Panc1 (cell line): ENCODE measurements around the gene EPHB2. TPM values are rescaled to one million over a fixed set of nuclear protein-coding genes. Genes with fewer than 3 reads are reported as not detected.

Experiments
- ATAC-seq: fragments of 200-7000 bp; cut with Tn5 transposase; 2 replicates; pipeline ENCODE4 v1.9.1; 2020; ENCODE audit warnings: mild to moderate bottlenecking, moderate library complexity
- BruUV-seq: library from RNA; stranded (reverse); fragments of 400-500 nt; replicated peaks from 2 replicates; lab custom pipeline; 2021; lab: Mats Ljungman, UMichigan
- CTCF ChIA-PET: fragments of 300-600 bp; sonication (Branson Sonifier 250); formaldehyde crosslinking; loops from one replicate; lab custom pipeline; 2022; ENCODE audit warnings: antibody characterized with exemption; lab: Charles Lee
- POLR2A ChIA-PET: fragments of 300-600 bp; sonication (Branson Sonifier 250); formaldehyde crosslinking; loops from one replicate; lab custom pipeline; 2022; ENCODE audit warnings: antibody characterized with exemption; lab: Charles Lee
- DNase-seq: peaks from one replicate; pipeline ENCODE4 v3.0.0-alpha.2; 2010; ENCODE audit warnings: low read depth, low spot score
- H3K27ac ChIP-seq: 2 replicates; pipeline ENCODE4 v1.5.1; 2011; ENCODE audit warnings: mild to moderate bottlenecking, low read length, inconsistent platforms
- H3K27me3 ChIP-seq: fragments of 200-500 bp; sonication (Bioruptor generic); 2 replicates; pipeline ENCODE4 v1.6.0; 2014; ENCODE audit warnings: low read length, inconsistent platforms; ENCODE audit not compliant: control insufficient read depth, insufficient read depth
- H3K36me3 ChIP-seq: fragments of 200-500 bp; sonication (Bioruptor generic); 2 replicates; pipeline ENCODE4 v1.5.1; 2014; ENCODE audit warnings: inconsistent platforms, mild to moderate bottlenecking, low read length, moderate library complexity; ENCODE audit not compliant: control insufficient read depth, insufficient read depth
- H3K4me1 ChIP-seq: 2 replicates; pipeline ENCODE4 v1.5.1; 2011; ENCODE audit warnings: inconsistent platforms, mild to moderate bottlenecking, low read length, moderate library complexity; ENCODE audit not compliant: control insufficient read depth, insufficient read depth
- H3K4me3 ChIP-seq, 2 experiments: 2 replicates each; pipeline ENCODE4 v1.5.1; 2011 to 2012; ENCODE audit warnings: low read depth in 2 of 2, low read length in 2 of 2, mild to moderate bottlenecking in 2 of 2, inconsistent platforms in 1 of 2, moderate library complexity in 1 of 2
- H3K9me3 ChIP-seq: fragments of 200-500 bp; sonication (Bioruptor generic); 2 replicates; pipeline ENCODE4 v1.5.1; 2014; ENCODE audit warnings: low read depth, mild to moderate bottlenecking, inconsistent platforms, low read length, moderate library complexity; ENCODE audit not compliant: control insufficient read depth, insufficient read depth
- CTCF ChIP-seq: fragments of 450-650 bp; IDR thresholded peaks from 2 replicates; pipeline ENCODE4 v1.5.1; 2017; ENCODE audit warnings: mild to moderate bottlenecking
- POLR2AphosphoS5 ChIP-seq: IDR thresholded peaks from 2 replicates; pipeline ENCODE4 v1.6.1; 2012; ENCODE audit warnings: mild to moderate bottlenecking, low read depth, low read length, moderate library complexity
- REST ChIP-seq, 2 experiments: IDR thresholded peaks; 2 replicates each; pipeline ENCODE4 v1.6.1; 2011 to 2012; ENCODE audit warnings: low read depth in 2 of 2, control low read depth in 1 of 2, low read length in 1 of 2, mild to moderate bottlenecking in 1 of 2, moderate library complexity in 1 of 2; ENCODE audit not compliant: insufficient read depth in 1 of 2
- SIN3A ChIP-seq: IDR thresholded peaks from 2 replicates; pipeline ENCODE4 v1.6.1; 2012; ENCODE audit warnings: low read depth, mild to moderate bottlenecking, low read length, moderate library complexity, borderline replicate concordance; ENCODE audit not compliant: insufficient read depth
- TCF7L2 ChIP-seq: IDR thresholded peaks from 2 replicates; pipeline ENCODE4 v1.6.1; 2011; ENCODE audit warnings: mild to moderate bottlenecking, low read depth, low read length, inconsistent platforms
- in situ Hi-C: cut with HindIII; loops from 2 replicates; pipeline ENCODE4 v1.10.0; 2016; ENCODE audit warnings: low sequenced_read_pairs, low pct_unique_long_range_greater_than_20kb
- intact Hi-C: fragments of 100-400 bp; cut with micrococcal nuclease; formaldehyde crosslinking; loops from one replicate; pipeline ENCODE4 v1.10.0; 2022; ENCODE audit not compliant: unreplicated experiment
- total RNA-seq: library from RNA; stranded (reverse); gene quantifications from one replicate; pipeline ENCODE4 v1.2.1, GENCODE V29; 2021; ENCODE audit not compliant: unreplicated experiment

The EPHB2 gene
- total RNA-seq, 1 experiment from 2014 or later = 29.0 TPM

- no peaks in the 10 kb centered on the region for H3K36me3 ChIP-seq
- in situ Hi-C loops = no loop called here
- ATAC-seq = no peak
- no peaks in the 10 kb centered on the region for H3K9me3 ChIP-seq
- ChIA-PET CTCF (no interaction called here), POLR2A (no interaction called here)
- intact Hi-C loops = no loop called here
- H3K4me1 ChIP-seq = no peaks in the 10 kb centered on the region
- BruUV-seq = no TSS peak
- no peaks in the 10 kb centered on the region for H3K27me3 ChIP-seq
- no peak overlapping the region for H3K4me3 ChIP-seq
- no peak for DNase-seq
- TF ChIP-seq CTCF = no peak
- TF ChIP-seq REST (IDR thresholded peaks at IDR 0.05; ENCODE audit: insufficient read depth in 1 of 2, low read depth in 2 of 2, low read length in 1 of 2) = no peak
- no peak for TF ChIP-seq TCF7L2
- TF ChIP-seq POLR2AphosphoS5 = no peak
- TF ChIP-seq SIN3A = no peak
- no peak overlapping the region for H3K27ac ChIP-seq
Measured at GRCh38 chr1:22850281-22850680, 139.6 kb downstream of the EPHB2 start.

GRCh38 chr1:22850681-22851080, 140.0 kb downstream of the EPHB2 start:
- H3K4me1 ChIP-seq = no peaks in the 10 kb centered on the region
- intact Hi-C loops = no loop called here
- no peak overlapping the region for H3K27ac ChIP-seq
- no TSS peak for BruUV-seq
- no peaks in the 10 kb centered on the region for H3K9me3 ChIP-seq
- no peak for ATAC-seq
- in situ Hi-C loops = no loop called here
- TF ChIP-seq SIN3A = no peak
- no peak for TF ChIP-seq POLR2AphosphoS5
- no peak for TF ChIP-seq TCF7L2
- TF ChIP-seq CTCF = no peak
- no peak for TF ChIP-seq REST (IDR thresholded peaks at IDR 0.05; ENCODE audit: insufficient read depth in 1 of 2, low read depth in 2 of 2, low read length in 1 of 2)
- no peak overlapping the region for H3K4me3 ChIP-seq
- no peaks in the 10 kb centered on the region for H3K36me3 ChIP-seq
- H3K27me3 ChIP-seq = no peaks in the 10 kb centered on the region
- ChIA-PET CTCF (no interaction called here), POLR2A (no interaction called here)
- DNase-seq = no peak
